Measurements from ENCODE around the gene STX5.
A peak's percentile ranks its signal among the peaks of the same experiment; 100 is the strongest.

DNA sequence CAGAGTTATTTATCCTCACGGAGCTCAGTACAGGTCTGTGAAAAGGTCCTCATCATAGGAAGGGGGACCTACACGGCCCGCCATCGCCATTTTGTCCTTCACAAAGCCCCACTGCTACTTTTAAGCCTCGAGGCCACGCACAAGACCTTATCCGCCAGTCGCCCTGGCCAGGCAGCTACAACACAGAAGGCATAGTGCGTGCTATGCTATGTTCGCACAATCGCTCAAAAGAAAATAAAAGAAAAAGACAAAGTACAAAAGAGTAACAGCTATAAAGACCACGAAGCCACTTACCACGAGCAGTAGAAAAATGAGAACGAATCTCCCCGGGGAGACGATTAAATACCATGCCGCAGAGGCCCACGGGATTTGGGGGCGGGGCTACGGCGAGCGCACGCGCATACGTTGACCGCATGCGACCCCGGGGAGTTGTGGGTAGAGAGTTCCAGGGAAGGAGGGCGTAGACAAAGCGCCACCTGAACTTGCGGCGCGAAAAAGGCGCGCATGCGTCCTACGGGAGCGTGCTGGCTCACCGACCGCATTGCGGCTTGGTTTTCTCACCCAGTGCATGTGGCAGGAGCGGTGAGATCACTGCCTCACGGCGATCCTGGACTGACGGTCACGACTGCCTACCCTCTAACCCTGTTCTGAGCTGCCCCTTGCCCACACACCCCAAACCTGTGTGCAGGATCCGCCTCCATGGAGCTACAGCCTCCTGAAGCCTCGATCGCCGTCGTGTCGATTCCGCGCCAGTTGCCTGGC lies 23.9 kb upstream of the STX5 start:
- peak; percentile 90 for TF ChIP-seq POLR2A (IDR thresholded peaks at IDR 0.05; ENCODE audit: low read depth)
- TF ChIP-seq, protein P1, sequence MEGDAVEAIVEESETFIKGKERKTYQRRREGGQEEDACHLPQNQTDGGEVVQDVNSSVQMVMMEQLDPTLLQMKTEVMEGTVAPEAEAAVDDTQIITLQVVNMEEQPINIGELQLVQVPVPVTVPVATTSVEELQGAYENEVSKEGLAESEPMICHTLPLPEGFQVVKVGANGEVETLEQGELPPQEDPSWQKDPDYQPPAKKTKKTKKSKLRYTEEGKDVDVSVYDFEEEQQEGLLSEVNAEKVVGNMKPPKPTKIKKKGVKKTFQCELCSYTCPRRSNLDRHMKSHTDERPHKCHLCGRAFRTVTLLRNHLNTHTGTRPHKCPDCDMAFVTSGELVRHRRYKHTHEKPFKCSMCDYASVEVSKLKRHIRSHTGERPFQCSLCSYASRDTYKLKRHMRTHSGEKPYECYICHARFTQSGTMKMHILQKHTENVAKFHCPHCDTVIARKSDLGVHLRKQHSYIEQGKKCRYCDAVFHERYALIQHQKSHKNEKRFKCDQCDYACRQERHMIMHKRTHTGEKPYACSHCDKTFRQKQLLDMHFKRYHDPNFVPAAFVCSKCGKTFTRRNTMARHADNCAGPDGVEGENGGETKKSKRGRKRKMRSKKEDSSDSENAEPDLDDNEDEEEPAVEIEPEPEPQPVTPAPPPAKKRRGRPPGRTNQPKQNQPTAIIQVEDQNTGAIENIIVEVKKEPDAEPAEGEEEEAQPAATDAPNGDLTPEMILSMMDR (IDR thresholded peaks at IDR 0.05) = peak in 1 of 3 experiments; percentile 33
